Activated CD4-positive, alpha-beta T cell treated with anti-CD3 and anti-CD28 coated beads, Interleukin-2, amount 50 U/mL, for 1 hour (primary cell): ENCODE results near the gene MRPS10.
"Not testable (repeated sequence)": the region's sequence is repeated elsewhere in the genome, so short reads cannot be mapped to it uniquely, and the experiment has no call there.

Source experiments
- DNase-seq: peaks from one replicate; pipeline ENCODE4 v3.0.0-alpha.2; 2020

MRPS10 gene

DNA sequence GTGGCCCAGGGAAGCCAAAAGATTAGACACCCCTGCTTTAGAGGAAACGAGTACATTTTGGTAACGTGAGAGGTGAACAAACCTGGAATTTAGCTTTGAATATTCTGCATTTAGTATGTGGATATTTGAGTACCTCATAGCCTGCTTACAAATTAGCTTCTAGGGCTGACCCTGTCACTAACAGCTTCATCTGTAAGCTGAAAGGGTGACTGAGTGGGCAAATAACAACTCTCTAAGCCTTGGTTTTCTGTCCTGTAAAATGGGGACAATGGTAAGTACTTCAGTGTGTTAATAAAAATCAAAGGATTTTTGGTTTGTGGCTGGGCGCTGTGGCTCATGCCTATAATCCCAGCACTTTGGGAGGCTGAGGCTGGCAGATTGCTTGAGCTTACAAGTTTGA, 14.5 kb downstream of the MRPS10 start:
- DNase-seq: no peak

DNA sequence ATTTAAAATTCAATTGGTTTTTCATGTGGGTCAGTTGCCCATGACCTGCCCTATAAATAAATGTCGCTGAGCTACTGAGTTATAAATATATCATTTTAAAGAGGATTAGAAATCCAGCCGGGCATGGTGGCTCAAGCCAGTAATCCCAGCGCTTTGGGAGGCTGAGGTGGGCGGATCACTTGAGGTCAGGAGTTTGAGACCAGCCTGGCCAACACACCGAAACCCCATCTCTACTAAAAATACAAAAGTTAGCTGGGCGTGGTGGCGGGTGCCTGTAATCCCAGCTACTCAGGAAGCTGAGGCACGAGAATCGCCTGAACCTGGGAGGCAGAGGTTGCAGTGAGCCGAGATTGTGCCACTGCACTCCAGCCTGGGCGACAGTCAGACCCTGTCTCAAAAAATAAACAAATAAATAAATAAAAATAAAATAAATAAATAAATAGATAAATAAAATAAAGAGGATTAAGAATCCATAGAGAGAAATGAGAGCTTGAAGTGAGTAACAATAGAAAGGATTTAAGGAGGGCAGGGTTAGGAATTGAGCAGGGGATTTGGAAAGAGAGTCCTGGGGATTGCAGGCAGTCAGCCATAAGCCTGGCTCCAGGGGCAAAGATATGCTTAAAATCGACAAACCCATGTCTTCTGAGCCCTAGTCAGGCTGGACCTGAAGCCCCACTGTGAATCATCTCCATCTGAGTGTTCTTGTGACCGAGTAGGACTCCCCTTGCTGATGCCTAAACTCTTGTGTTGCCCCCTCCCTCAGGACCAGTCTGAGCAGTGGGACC, 15.3 kb downstream of the MRPS10 start:
- DNase-seq: not testable (repeated sequence)

DNA sequence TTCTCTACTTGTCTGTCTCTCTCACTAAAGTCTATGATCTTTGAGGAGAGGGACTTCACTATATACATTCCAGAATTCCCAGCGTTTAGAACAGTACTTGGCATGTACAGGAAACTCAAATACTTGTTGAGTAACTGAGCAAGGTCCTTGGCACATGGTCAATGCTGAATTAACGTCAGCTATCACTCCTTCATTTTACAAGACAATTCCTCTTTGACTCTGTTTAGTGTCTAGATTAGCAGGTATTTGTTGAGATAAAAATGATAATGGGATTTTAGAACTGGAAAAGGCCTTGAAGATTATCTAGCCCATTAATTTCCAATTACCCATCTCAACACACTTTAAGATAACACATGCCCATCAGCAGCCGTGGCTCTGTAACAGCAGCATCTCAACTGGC, 16.3 kb downstream of the MRPS10 start:
- DNase-seq: no peak

DNA sequence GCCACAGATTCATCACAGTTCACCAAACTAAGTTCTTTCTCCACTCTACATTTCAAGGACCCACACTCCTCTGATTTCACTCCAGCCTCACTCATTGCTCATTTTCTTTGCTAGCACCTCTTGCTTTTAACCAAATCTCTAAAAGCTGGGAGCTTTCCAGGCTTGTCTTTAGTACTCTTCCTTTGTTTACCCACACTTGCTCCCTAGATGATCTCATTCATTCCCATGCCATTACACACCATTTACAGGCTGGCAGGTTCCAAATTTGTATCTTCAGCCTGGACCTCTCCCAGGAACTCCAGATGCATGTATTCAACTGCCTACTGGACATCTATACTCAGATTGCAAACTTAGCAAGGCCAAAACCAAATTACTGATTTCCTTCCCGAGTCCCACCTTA, 17.6 kb downstream of the MRPS10 start:
- no peak for DNase-seq

DNA sequence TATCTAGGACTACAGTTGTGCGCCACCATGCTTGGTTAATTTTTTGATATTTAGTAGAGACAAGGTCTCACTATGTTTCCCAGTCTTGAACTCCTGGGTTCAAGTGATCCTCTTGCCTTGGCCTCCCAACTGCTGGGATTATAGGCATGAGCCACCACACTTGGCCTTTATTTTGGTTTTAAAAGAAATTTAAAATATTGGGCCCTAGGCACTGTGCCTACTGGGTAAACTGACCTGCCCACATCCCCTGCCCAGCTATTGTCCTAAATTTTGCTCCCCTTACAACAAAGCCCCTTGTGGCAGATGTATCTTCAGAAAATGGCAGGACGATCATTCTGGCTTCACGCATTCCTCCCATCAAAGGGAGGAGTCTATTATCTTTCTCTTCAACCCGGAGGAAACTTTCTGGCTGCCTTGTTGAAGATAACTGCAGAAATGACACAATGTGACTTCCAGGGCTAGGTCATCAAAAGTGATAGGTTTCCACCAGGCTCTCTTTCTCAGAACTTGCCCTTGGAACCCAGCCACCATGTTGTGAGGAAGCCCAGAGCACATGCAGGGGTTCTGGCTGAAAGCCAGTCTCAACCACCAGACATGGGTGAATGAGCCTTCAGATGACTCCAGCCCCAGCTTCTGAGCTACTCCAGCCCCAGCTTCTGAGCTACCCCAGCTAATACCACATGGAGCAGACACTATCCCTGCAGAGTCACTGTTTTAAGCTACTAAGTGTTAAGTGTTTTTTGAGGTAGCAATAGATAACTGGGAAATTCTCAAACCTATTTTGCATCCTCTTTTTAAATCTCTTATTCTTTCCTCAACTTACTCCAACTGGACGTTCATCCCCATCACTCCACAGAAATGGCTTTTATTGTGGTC, 18.3 kb downstream of the MRPS10 start:
- DNase-seq: no peak

DNA sequence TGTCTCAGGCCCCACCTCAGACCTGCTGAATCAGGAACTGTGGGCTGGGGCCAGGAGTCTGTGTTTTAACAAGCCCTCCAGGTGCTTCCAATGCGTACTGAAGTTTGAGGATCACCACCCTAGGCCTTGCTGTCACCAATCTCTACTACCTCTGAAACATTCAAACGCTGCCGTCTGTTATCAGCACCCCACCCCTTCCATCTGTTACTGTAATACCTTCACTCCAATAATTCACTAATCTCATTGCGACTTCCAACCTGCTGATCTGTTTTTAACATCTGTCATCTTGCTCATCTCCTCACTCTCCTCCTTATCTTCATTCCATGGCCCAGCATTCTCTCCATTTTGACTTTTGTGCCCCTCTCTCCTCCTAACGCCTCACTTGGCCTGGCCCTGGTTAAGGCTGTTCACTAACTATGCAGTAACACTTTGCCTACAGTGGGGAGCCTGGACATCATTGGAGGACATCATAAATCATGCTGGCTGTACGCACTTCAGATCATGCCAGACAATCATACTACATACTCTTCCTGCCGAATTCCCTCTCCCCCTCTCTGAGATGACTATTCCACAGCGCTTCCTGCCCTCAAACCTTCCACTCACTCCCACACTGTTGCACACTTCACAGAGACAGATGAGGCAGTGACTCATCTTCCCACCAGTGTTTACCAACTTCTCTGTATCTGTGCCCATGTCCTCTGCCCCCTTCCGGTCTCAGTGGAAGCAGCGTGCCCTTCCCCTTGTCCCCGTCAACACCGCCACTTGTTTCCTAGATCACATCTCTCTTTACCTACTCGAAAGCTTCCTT, 19.9 kb downstream of the MRPS10 start:
- no peak for DNase-seq

DNA sequence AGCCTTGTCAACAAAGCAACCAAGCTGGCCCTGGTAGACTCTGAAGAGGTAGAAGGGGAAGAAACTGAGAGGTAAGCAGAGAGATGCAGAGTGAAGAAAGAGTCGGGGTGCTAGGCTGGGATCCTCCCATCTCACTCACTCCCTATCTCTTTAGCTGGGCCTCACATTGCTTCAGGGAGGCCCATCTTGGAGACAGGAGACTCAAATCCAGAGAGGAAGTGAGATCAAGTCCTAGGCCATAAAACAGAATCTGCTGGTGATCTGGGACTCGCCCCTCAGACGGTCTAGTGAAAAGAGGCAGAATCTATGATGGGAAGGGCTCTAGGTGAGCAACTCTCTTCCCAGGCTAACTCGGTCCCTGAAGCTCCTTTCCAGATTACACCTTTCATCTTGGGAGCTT, 22.2 kb downstream of the MRPS10 start:
- DNase-seq: no peak

DNA sequence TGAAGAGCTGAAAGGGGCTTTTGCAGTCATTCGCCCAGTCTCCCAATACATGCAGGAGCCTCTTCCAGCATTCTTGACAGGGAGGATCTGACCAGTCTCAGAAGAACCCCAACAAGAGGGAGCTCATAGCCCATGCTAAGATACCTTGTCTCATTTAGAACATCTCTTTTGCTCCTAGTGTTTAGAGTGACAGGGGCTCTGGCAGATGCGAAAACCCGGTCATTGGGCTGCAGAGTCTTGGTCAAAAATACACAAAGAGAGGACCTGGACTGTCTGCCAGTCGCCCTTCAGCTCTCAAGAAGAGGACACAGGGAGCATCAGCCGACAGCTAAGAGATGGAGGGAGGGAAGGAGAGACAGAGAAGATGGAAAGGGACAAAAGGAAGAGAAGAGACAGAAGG, 23.6 kb downstream of the MRPS10 start:
- DNase-seq: no peak

DNA sequence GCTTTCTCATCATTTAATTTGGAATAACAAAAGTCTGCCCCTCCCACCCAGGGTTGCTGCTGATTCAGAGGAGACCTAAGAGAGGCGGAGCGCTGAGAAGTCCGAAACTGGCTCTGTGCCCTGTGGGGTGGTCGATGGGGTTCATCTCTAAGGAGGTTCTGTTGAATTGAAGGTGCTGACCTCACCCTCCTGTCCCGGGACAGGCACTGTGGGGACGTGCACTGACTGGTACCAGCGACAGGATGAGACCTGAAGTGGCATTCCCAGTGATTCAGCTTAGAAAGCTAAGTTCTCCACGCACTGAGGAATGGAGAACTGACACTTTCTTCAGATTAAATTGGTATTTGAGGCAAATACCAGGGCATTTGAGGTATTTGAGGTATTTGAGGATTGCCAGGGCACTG, 24.2 kb downstream of the MRPS10 start:
- no peak for DNase-seq

DNA sequence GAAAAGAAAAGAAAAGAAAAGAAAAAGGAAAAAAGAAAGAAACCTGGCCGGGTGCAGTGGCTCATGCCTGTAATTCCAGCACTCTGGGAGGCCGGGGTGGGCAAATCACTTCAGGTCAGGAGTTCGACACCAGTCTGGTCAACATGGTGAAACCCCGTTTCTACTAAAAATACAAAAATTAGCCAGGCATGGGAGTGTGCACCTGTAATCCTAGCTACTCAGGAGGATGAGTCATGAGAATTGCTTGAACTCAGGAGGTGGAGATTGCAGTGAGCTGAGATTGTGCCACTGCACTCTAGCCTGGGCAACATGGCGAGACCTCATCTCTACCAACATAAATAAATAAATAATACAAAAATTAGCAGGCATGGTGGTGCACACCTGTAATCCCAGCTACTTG, 25.3 kb downstream of the MRPS10 start:
- DNase-seq: not testable (repeated sequence)

DNA sequence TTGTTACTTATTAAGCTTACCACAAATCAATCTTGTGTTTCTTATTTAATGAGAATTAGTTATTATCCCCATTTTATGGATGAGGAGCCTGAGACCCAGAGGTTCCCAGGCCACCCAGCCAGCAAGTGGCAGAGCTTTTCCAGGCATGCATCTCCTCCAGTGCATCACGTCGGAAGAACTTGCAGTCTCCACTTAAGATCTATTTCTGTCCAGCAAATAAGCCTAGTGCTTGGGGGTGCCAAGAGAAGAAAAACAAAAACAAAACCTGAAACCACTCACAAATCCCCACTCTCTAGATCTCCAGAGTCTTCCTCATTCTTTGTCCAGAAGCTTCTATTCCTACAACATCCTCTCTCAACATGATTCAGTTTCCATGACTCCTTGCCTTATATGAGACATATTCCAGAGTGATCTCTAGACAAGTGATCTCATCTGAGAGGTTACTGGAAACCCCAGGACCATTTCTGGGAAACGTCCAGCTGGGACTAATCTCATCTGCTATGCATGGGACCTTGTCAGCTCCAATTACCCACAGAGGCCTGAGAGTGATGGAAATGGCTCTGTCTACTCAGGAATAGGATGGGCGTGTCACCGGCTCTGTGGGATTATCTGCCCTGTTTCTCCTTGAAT, 27.0 kb downstream of the MRPS10 start:
- no peak for DNase-seq

DNA sequence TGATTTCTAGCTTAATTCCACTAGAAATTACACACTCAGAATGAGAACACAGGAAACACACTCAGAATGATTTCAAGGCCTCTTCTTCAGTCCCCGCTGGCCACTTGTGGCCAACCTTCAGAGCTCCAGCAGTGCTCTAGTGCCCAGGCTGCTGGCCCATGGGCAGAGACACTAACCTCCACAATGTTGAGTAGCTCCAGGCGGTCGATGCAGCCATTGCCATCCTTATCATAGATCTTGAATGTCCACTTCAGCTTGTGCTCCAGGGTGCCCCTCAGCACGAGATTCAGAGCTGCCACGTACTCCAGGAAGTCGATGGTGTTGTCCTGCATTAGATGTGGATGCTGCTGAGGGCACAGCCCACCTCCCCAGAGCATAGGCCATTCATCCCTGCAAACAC, 29.3 kb downstream of the MRPS10 start:
- no peak for DNase-seq

DNA sequence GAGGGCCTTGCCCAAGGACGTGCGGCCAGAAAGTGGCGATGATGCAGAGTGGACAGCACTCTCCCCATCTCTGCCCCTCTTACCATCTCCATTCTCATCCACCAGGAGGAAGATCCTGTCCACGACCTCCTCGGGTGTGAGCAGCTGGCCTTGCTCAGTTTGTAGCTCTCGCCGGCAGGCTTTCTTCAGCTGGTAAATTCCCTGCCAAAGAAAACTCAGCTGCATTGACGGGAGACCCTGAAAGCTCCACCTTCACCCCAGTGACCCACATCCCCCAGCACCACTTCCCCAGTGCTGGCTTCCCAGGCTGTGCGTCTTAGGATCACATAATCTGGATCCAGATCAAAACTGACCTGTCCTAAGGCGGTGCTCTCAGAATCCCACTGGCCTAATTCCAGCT, 32.1 kb downstream of the MRPS10 start:
- DNase-seq: no peak

DNA sequence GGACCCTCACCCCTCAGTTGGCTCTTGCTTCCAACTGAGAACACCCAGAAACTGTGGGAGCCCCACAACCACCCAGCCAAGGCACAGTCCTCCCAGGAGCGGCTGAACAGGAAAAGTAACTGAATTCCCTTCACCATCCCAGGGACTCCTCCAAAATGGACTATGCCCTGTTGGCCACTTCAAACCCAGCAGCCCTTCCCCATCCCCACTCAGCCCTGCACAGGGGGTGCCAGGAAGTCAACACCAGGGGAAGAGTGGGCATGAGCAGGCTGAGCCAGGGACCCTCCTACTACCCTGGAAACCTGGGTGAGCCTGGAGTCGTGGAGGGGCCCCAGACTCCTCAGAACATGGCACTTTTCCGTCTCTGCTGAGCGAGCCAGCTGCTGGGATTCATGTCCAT, 33.2 kb downstream of the MRPS10 start:
- DNase-seq: no peak

DNA sequence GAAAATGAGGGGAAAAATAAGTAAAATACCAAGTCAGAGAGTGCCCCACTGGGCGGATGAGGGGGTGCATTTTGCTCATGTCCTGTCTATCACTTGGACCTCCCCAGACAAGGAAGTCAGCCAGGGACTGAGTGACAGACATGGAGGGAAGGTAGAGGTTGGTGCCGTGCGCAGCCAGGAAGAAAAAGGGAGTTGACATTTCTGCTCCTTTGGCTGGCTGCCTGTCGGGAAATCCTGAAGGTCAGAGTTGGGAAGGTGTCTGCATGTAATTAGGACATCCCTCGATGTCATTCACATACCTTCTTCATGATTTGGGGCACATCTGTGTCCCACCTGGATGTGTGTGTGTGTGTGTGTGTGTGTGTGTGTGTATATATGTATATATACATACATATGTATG, 35.6 kb downstream of the MRPS10 start:
- DNase-seq: no peak

DNA sequence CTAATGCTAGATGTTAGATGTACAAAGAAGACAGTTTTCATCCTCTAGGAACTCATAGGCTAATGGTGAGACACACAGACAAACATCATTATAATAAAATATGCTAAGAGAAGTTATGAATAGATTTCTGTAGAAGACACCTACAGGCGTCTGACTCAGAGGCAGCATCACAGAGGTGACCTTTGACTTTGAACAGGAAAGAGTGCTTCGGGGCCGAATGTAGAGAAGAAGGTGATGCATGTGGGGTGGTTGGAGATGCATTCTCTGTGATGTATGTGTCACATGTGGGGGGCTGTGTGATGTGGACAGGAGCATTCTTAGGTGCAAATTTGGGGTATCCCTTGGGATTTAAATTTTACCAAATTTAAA, 37.7 kb downstream of the MRPS10 start:
- no peak for DNase-seq

DNA sequence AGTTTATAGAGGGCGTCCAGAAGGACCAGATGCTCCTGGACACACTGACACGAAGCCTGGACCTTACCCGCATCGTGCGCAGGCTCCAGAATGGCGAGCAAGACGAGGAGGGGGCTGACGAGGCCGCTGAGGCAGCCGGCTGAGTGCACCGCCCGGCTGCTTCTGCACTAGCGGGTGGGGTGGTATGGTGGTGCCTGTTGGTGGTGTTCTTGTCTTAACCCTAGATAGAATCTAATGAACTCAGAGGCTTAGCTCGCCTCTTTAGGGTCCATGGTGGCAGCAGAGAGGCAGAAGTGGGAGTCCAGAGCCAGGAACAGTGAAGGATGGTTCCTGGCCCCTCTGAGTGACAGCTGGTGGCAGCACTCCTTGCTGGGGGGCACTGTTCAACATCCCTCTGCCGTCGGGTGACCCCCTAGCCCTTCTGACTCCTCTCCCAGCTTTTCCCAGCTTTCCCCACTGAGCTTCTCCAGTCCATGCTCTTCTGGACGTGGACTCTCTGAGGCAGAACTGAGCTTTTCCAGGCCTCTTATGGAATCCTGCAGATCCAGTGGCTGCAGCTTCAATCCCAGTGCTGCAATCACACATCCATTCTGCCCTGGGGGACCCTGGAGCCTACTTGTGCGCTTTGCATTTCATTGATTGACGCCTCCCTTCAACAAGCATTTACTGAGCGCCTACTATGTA, 38.3 kb downstream of the MRPS10 start:
- DNase-seq: no peak

DNA sequence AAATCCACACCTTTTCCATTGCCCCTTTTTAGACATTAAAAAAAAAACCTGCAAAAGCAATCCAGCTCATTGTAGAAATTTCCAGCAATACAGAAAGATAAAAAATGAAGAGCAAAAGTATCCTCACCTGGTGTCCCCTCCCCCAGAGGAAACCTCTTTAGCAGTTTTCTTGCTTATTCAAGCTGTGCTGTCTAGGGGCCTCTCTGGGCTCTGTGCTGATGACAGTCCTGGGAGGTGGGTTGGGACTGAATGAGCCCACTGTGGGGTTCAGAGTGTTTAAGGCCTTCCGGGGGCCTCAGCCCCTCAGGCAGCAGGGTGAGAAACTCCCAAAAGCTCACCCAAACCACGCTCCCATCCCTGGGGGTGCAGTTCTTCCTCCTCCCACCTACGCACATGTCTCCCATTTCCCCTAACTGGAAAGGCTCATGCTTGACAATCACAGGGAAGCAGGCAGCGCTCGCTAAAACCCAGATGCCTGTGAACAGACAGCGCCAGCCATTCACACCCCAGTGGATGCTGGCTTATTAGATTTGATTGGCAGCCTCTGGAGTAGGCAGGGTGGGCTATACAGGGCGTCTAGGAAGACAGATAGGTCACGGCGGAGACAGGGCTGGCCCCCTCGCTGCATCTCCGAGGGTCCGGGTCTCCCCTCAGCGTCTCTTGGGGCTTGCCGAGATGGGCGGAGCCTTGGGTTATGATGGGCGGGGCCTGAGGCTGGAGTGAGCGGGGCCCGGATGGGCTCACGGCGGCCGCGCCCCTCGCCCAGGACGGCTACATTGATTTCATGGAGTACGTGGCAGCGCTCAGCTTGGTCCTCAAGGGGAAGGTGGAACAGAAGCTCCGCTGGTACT, 39.9 kb downstream of the MRPS10 start:
- no peak for DNase-seq

DNA sequence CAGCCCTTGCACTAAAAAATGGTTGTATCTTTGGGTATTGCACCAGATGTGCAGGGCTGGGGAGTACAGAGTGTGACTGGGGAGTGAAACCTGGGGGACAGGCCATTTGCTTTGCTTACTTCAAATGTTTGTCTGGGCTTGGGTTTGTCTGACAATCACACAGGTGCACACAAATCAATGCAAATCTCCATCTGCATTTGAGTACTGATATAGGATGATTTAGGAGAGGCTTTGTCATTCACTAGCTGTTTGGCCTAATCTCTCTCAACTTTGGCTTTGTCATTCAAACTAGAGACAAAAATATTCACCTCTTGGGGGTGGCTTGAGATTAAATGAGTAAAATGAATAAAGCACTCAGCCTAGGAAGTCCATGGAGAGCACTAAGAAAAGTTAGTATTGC, 40.7 kb downstream of the MRPS10 start:
- DNase-seq: no peak

DNA sequence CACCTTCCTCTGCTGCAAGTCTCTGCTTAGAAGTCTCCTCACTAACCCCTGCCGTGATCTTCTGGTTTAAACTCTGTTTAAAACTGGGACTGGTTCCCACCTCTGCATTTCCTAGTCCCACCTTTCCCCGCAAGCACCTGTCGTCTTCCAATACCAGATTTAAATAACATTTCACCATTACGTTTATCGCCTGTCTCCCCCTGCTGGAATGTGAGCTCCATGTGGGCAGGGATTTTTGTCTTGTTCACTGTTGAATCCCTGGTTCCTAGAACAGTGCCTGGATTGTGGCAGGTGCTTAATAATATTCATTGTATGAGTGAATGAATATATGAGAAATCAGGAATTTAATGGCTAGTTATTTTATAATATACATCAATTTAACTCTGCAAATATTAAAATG, 41.8 kb downstream of the MRPS10 start:
- DNase-seq: no peak

DNA sequence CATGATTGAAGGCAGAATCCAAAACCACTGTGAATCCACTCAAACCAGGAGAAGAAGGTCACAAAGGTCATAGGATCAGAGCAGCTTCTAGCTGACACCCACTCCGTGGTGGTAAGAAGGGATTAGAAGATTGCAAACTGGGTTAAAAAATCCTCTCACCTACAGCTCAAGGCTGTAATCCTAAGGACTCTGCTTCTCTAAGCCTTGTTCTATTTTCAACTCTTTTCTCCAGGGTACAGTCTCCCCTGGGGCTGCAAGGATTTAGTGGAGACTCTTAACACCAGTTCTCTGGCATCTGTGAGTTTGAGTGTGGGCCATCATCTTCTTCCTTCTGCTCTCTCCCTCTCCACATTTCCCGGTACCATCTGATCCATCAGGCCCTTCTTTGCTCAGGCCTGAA, 44.6 kb downstream of the MRPS10 start, which contains the start of gene GUCA1A:
TSS of gene GUCA1A (plus strand) at position 264 of the 400 bp plus-strand sequence. CDS start 250 bp downstream, outside the sequence.
- no peak for DNase-seq
